GM19395 (cell line): ENCODE measurements around the gene FITM1.

Source experiments
- ATAC-seq: cut with Tn5 transposase; IDR thresholded peaks from one replicate; pipeline ENCODE4 v1.9.1; 2021; ENCODE audit warnings: mild to moderate bottlenecking, moderate library complexity; ENCODE audit not compliant: unreplicated experiment

FITM1 gene

DNA sequence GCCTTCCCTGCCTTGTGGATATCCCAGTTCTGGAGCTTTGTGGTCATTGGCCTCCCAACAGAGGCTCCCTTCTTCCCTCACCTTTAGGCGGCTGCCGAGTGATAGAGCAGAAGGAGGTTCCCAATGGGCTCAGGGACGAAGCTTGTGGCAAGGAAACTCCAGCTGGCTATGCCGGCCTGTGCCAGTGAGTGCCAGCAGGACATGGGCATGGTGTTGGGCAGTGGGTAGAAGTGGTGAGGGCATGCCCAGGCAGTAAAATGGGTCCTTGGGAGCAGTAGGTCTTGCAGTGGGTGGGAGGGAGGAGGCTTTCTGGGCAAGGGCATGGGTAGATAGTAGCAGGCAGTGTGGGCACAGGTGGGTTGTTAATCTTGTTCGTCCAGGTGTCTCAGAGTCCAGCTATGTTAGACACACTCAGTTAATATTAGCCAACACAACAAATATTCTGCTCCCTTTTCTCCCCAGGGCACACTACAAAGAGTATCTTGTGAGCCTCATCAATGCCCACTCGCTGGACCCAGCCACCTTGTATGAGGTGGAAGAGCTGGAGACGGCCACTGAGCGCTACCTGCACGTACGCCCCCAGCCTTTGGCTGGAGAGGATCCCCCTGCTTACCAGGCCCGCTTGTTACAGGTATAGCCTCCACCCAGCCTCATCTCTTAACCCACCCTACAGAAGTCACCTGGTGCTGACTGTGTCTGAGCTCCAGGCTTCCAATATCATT is 29.5 kb downstream of the FITM1 start:
- no peak for ATAC-seq

DNA sequence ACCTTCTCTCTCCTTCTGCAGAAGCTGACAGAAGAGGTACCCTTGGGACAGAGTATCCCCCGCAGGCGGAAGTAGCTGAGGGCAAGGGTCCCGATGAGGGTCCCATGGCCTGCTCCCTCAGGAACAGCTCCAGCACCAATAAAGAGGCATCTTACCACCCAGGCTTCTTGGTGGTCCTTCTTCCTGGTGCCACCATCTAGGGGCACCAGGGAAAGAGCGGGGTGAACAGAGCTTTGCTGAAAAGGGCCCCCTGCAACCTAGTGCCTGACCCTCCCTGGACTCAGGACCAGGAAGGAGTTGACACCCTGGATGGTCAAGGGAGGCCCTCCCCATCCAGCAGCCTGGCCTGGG is 30.0 kb downstream of the FITM1 start:
- ATAC-seq = peak; percentile 6

DNA sequence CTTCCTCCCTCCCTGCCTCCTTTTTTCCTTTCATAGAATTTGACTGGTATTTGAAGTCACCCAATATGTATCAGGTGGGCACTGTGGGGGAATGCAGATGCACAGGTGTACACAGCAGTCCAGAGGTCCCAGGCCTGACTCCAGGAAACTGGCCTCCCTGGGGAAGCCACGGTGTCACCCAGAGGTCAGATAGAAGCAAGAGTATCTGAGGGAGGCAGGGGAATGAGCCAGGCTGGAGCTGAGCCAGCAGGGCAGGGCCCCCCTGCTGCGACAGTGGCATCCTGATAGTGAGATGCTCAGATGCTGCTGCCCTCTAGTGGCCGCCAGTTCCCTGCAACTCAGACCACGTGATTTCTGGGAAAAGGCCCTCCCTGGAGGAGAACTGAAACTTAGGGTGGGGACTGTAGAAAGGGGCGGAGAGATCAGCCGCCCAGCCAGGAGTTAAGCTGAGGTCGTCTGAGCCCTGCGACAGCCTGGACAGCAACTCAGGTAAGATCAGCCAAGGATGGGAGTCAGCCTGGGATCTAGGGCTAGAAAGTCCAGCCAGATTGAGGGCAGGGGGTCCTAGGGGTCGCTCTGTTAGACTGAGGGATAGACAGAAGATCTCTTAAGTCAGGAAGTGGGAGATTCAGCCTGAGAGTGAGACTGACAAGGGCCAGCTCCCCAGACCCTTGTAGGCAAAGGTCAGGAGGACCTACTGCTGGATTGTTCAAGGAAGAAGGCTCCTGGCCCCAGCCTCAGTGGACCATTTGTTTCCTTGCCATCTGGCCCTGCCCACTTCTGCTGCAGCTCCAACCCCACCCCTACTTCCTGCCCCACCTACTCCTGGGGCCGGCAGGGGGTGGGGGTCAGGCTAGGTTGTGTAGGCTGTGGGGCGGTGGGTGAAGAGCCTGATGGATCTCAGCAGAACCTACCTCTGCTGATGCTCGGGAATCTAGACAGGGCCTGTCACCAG is 30.7 kb downstream of the FITM1 start, which contains the start of gene IRF9:
IRF9 (plus strand) TSS at position 416 of the 955 bp plus-strand sequence. CDS start 880 bp downstream, outside the sequence.
- peak; percentile 86 for ATAC-seq

DNA sequence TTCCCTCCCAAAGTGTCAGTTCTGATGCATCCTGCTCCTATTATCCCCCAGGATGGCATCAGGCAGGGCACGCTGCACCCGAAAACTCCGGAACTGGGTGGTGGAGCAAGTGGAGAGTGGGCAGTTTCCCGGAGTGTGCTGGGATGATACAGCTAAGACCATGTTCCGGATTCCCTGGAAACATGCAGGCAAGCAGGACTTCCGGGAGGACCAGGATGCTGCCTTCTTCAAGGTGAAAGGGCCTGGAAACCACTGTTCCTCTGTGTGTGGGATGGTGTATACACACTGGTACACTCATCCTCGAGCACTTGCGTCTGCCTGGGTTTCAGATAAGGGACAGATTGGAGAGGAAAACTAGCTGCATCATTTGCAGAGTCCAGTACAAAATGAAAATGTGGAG is 31.6 kb downstream of the FITM1 start:
- no peak for ATAC-seq

DNA sequence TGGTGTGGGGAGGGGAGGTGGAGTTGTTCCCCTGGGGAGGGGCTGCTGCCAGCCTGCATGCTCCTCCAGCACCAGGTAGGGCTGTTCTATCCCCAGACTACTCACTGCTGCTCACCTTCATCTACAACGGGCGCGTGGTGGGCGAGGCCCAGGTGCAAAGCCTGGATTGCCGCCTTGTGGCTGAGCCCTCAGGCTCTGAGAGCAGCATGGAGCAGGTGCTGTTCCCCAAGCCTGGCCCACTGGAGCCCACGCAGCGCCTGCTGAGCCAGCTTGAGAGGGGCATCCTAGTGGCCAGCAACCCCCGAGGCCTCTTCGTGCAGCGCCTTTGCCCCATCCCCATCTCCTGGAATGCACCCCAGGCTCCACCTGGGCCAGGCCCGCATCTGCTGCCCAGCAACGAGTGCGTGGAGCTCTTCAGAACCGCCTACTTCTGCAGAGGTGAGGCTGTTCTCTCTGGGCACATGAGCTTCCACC is 34.1 kb downstream of the FITM1 start:
- ATAC-seq = no peak

DNA sequence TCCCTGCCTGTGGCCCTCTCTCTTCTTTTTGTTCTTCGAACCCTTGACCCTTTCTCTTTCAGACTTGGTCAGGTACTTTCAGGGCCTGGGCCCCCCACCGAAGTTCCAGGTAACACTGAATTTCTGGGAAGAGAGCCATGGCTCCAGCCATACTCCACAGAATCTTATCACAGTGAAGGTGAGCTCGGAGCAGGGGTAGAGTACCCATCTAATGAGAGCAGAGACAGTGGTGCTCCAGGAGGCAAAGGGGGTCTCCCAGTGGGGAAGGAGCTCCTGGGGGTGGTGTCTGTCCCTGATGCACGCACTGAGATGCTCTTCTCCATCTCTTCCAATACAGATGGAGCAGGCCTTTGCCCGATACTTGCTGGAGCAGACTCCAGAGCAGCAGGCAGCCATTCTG is 35.3 kb downstream of the FITM1 start:
- ATAC-seq = no peak

DNA sequence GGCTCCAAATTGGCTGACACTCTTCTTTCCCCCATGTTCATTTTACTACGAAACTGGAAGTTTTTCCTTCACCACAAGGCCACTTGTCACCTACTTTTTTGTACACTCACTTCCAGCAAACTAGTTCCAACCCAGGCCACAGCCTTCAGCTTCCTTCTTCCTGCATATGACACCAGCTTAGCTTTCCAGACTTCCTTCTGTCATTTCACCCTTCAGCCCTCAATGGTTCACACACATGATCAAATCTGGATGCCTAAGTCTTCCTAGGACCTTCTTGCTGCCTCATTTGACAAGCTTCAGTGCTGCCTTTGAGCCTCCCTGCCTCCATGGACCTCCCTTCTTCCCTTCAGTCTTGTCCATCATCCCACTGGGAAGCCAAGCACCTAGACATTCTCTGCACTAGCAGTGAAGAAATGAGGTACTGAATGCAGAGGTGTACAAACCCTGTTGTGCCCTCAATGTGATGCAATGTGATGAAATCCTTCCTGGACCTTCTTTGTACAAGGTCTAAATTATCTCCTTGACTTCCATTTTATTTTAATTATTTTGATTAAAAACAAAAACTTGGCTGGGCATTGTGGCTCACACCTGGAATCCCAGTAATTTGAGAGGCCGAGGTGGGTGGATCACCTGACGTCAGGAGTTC is 37.1 kb downstream of the FITM1 start:
- no peak for ATAC-seq

DNA sequence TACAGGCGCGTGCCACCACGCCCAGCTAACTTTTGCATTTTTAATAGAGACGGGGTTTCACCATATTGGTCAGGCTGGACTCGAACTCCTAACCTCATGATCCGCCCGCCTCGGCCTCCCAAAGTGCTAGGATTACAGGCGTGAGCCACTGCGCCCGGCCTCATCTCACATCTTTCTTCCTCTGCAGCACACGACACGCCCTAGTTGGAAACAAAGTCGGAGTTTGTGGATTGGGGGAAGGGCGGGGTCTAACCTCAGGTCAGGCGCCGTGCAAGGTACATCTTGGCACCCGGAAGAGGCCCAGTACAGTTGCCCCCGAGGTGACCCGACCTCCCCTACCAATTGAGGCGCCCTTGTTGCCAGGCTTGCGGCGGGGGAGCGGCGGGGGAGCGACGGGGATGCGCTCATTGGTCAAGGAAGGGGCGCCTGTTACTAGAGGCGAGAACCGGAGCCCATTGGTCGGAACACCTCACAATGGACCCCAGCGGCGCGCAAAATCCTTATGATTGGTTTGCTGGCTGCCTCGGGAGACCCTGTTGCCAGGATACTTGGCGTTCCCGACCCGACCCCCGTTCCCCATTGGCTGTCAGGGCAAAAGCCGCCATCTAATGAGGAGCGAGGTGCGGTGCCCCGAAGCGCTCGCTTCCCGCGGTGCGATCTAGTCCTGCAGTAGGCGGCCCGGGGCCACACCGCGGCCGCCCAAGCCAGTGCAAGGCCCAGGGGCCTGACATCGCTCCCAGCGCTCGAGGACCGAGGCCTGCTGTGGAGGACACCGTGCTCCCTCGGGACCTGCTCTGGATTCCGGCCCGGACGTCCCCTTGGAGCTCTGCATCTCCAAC is 41.2 kb downstream of the FITM1 start, which contains the start of gene REC8:
REC8 (plus strand) TSS at position 659 of the 839 bp plus-strand sequence. CDS start 473 bp downstream, outside the sequence.
- peak; percentile 83 for ATAC-seq

DNA sequence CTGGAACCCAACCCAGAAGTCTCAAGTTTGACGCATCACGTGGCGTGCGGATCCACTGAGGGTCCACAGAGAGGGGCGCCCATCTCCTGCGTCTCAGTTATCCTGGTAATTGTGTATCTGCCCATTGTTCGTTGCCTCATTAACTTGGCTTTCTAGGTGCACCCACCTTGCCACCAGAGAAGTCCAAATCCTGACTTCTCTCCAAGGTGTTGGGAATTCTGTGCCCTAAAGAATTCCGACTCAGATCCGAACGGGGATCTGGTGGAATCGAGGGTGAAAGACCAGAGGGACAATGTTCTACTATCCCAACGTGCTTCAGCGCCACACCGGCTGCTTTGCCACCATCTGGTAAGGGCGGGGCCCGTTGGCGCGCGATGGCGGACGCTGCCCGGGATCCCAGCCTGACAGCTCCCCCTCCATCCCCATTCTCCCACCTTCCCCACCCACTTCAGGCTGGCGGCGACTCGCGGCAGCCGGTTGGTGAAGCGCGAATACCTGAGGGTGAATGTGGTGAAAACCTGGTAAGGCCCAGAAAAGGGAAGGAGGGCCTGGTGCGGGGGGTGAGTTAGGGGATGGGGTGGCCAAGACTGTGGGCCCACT is 41.9 kb downstream of the FITM1 start:
- ATAC-seq = peak; percentile 23

DNA sequence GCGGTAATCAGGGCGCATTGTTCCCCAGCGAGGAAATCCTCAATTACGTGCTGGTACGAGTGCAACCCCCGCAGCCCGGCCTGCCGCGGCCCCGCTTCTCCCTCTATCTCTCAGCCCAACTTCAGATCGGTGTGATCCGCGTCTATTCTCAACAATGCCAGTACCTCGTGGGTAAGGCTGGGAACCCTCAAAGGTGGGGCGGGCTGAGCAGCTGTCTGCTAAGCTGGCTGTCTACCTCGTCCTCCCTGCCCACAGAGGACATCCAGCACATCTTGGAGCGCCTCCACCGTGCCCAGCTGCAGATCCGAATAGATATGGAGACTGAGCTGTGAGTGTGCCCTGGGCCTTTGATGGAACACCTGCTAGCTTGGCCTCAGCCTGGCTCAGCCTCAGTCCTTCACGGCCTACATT is 42.4 kb downstream of the FITM1 start:
- no peak for ATAC-seq

DNA sequence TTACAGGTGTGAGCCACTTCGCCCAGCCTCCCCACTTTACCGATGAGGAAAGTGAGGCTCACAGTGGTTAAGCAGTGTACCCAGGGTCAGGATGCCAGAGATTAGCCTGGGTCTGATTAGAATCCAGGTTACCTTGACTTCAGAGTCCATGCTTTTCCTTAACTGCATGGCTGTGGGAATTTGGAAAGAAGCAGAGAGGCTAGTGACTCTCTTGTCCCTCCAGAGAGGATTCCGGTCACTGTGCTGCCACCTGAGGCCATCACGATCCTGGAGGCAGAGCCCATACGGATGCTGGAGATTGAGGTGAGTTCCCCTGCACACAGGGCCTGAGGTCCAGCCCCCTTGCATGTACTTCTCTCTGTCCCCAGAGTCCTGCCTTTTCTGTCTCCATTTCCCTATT is 46.1 kb downstream of the FITM1 start:
- ATAC-seq = no peak

DNA sequence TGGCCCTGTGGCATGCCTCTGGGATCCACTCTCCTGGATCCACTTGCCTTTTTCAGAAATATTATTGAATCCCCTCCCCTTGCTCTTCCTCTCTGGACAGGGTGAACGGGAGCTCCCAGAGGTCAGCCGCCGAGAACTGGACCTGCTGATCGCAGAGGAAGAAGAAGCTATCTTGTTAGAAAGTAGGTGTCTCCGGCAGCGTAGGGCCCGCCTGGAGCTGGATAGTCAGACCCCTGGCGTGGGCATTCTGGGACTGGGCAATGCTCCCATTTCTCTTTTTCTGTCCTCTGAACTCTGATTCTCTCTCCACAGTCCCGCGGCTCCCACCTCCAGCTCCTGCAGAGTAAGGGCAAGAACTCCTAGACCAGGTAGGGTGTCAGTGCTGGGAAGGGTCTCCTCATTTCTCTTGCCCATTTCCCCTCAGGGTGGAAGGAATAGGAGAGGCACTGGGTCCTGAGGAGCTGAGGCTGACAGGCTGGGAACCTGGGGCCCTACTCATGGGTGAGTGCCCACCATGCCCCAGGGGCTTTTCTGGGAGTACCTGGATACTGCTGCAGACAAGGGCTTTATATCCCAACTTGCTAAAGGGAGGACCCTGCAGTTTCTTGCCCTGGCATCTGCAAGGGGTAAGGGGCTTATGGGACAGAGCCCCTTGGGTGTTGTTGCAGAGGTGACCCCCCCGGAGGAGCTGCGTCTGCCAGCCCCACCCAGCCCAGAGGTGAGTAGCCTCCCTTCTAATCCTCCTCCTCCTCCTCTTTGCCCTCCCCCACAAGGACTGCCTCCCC is 46.8 kb downstream of the FITM1 start:
- no peak for ATAC-seq

DNA sequence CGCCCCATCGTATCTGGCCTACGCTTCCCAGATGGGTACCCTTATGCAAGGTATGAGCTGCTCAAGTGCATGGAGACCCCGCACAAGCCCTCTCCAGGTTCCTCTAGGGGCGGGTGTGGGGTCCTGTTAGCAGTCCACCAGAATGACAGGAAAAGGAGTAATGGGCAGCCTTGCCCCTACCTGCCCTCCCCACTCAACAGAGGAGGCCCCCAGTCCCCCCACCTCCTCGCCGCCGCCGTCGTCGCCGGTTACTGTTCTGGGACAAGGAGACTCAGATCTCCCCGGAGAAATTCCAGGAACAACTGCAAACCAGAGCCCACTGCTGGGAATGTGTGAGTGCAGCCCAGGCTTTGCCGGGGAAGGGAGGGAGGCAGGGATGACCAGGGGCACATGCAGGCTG is 47.4 kb downstream of the FITM1 start:
- no peak for ATAC-seq

DNA sequence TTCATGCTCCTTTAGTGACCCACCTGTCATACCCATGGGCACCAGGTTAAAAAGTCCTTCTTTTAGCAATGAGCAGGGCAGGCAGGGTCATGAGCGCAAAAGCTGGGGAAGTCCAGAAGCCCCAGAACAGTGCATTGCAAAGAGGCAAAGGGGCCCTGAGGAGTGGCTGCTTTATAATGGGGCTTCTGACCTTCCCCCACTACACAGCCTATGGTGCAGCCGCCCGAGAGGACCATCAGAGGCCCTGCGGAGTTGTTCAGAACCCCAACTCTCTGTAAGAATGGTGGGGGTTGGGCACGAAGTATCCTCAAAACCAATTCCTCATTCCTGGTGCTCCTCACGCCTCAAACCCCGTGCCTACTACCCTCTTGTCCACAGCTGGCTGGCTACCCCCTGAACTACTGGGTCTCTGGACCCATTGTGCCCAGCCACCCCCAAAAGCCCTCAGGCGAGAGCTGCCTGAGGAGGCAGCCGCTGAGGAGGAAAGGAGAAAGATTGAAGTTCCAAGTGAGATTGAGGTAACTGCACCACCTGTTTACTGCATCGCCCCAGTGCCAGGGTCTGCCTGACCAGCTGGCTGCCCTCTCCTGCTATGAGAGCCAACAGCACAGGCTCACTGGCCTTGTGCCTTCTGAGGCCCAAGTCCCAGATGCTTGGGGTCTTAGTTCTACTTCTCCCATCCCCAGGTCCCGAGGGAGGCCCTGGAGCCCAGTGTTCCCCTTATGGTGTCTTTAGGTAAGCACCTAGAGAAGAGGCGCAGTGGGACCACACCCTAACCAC is 48.1 kb downstream of the FITM1 start:
- ATAC-seq = no peak

DNA sequence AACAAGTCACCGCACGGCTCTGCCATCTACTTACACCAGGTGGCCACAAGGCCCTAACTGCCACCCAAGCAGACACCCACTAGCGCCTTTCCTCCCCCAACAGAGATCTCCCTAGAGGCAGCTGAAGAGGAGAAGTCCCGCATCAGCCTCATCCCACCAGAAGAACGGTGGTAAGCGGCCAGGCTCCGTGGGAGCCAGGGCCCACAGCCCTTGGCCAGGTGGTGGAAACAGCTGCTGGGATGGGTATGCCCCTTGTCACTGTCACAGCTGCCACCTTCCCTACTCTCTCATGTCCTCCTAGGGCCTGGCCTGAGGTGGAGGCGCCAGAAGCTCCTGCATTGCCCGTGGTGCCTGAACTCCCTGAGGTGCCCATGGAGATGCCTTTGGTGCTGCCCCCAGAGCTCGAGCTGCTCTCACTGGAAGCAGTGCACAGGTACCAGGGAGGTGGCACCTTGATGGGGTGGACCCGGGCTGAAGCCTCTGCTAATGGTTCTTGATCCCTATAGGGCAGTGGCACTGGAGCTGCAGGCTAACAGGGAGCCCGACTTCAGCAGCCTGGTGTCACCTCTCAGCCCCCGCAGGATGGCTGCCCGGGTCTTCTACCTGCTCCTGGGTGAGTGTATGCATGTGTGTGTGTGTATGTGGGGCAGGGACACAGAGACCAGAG is 49.0 kb downstream of the FITM1 start:
- ATAC-seq = no peak

DNA sequence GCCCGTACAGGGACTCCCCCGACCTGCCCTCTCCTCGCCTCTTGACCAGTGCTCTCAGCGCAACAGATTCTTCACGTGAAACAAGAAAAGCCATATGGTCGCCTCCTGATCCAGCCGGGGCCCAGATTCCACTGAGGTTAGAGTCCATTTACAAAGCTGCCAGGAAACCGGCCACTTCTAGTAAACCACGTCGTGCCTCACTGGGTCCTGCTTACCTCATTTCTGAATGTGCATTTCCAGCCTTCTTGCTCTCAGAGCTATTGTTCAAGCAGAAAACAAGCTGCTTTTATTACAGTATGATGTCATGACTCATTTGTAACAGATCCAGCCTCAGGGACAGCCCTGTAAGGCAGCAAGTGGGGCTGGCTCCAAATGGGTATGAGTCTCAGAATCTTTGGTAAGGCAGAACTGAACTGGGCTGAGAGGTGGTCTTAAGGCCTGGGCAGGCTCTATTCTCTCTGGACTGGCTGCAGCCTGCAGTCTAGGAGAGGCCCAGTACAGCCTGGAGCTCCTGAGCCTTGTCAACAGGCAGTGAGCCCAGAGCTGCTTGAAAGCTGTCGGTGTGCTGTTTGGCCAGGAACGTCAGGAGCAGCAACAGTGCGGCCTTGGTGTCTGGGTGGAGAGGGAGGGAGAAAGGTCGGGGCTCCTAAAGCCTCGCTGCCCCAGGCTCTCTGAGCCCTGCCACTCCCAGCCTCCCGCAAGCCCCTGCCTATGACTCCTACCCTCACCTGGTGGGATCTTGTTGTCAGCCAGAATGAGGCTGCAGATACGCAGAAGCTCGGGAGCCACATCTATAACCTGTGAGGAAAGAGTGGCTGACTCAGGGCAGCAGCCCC is 49.7 kb downstream of the FITM1 start:
- no peak for ATAC-seq
